Erythroblast (primary cell): ENCODE data around the gene DNAJB11.

Source experiments
- DNase-seq, 2 experiments: peaks; one replicate each; lab custom pipeline; 2025; lab: John Stamatoyannopoulos, UW
- GATA1 ChIP-seq: IDR thresholded peaks from 2 replicates; pipeline ENCODE4 v1.6.1; 2011; ENCODE audit warnings: low read depth, mild to moderate bottlenecking, control low read depth, low read length, moderate library complexity
- POLR2A ChIP-seq: IDR thresholded peaks from 2 replicates; pipeline ENCODE4 v1.6.1; 2011; ENCODE audit warnings: mild to moderate bottlenecking, low read length

DNAJB11 gene

GRCh38 chr3:186612721-186613636 lies 42.5 kb downstream of the DNAJB11 start, which contains the start of gene AHSG:
TSS of gene AHSG (plus strand) at chr3:186613060. CDS start at chr3:186613142, 82 bp downstream.
- no peak for TF ChIP-seq POLR2A
- no peak for TF ChIP-seq GATA1
- no peak for DNase-seq

DNA sequence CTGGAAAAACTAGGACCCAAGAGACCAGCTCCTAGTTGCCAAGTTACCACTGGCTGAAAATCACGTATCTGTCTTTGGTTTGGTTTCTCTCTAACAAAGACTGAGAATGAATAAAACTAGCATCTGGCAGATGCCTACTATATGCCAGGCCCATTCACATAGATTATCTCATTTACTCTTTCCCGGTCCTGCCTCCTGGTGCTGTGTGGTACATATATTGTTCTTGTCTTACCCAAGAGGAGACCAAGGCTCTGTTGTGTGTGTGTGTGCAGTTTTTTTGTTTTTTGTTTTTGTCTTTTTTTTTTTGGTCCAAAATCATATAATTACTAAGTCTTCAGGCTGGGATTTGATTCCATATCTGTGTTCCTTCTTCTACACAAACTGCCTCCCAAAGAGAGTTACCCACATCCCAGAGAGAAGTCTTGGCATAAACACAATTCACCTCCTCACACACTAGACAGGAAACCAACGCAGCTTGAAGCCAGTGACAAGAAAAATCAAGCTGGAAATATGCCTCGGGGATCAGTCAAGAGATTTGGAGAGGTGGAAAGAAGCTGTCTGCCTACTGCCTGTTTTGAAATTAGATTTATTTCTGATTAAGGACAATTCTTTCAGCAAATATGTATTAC lies 43.2 kb downstream of the DNAJB11 start:
- DNase-seq, result no peak
- TF ChIP-seq POLR2A (no peak), GATA1 (no peak)

- DNase-seq, result no peak
- TF ChIP-seq POLR2A (no peak), GATA1 (no peak)
Observed at GRCh38 chr3:186614266-186614596, 43.7 kb downstream of the DNAJB11 start.

DNA sequence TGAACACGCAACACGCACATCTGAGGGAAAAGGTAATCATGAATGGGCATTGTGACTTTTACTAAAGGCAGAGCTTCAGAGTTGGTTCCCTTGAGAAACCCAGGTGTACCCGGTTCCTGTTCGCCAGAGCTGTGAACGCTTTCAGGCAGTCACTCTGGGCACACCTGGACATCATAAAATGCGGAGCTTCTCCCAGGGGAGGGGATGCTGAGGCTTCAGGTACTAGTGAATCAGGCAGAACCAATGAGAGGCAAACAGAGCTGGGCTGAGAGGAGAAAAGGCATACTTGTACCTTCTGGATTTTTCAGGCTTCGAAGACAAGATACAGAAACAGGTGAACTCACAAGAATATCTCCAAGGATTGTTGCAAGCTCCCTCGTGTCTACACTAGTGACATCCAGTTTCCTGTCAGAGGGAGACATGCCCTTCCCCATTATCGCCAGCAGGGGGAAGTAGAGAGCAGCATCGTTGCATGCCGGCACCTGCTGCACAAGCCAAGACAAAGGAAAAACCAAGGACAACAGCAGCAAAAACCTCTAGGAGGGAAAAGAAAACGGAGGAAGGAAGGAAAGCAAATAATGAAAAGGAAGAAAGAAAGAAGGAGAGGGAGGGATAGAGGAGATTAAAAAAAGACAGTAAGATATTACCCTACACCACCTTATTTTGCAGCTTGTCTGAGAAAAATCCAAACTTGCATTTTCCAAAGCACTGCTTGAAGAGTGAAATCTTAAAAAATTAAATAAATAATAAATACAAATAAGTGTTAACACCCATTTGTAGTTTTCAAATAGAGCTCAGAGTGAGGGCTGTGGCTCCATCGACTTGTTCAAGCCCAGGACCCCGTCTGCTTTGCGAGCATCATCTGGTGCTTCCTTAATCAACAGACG lies 44.3 kb downstream of the DNAJB11 start:
- TF ChIP-seq GATA1 (no peak), POLR2A (no peak)
- peak; percentile 64 to 82 for DNase-seq

DNA sequence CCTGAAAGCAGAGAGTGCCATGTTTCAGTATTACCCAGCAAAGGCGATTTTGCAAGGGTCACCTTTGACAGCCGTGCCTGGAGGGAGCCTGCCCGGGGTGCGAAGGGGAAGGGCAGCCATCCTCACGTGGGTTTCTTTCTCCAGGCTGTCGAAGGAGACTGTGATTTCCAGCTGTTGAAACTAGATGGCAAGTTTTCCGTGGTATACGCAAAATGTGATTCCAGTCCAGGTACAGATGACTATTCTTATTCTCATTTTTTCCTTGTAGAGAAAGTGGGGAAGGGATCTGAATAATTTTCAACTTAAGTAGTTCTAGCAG lies 45.7 kb downstream of the DNAJB11 start:
- DNase-seq, result no peak
- TF ChIP-seq POLR2A (no peak), GATA1 (no peak)

DNA sequence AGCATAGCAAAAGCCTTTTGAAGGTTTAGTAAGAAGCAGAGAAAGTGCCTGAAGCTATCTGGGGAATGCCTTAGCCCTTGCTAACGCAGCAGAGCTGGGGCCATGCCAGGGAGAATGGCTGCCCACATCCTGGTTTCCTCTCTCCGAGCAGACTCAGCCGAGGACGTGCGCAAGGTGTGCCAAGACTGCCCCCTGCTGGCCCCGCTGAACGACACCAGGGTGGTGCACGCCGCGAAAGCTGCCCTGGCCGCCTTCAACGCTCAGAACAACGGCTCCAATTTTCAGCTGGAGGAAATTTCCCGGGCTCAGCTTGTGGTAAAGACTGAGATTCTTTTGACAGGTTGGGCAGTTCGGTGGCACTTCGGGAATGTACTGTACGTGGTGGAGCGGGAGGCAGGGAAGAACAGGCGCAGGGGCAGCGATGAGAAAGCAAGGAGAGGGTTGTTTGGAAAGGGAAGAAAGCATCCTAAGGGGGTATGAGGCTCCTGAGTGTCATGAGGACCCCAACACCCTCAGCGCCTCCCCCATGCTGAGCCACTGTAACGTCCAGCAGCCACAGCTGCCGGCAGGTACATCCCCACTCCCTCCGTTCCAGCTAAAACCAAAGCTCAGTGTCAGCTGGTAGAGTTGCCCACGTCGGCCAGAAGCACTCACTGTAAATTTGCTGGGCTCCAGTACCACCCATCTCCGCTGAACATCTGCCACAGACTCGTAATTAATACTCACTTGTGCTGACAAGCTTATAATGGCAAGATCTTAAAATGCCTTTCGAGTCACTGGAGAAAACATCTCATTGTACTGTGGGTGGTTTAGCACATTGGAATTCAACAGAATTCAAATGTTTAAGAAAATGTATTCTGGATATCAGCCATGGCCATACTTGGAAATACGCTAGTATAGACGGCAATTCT lies 46.8 kb downstream of the DNAJB11 start:
- TF ChIP-seq POLR2A (no peak), GATA1 (no peak)
- DNase-seq, result peak; percentile 86 to 90

DNA sequence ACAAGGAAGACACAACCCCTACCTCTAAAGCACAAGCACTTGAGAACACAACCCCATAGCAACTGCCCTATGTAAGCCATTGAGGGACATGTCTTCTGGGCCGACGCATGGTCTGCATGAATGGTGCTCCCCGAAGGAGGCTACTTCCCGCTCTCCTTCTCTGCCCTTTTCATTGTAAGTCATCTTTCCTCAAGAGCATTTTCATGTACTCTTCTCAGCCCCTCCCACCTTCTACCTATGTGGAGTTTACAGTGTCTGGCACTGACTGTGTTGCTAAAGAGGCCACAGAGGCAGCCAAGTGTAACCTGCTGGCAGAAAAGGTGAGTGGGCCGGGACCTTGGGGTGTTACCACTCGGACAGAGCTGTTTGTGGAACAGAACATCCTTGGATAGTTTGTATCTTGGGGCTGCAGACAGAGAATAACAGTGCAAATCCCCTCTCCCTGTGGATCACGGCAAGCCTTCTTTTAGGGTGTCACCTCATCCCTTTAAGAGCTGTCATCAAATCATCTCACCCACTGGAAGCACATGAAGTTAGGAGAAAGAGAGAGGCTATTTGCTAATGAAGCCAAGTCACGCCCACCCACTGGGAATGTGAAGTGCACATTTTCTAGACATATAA lies 47.9 kb downstream of the DNAJB11 start:
- TF ChIP-seq GATA1 (no peak), POLR2A (no peak)
- DNase-seq, result no peak

DNA sequence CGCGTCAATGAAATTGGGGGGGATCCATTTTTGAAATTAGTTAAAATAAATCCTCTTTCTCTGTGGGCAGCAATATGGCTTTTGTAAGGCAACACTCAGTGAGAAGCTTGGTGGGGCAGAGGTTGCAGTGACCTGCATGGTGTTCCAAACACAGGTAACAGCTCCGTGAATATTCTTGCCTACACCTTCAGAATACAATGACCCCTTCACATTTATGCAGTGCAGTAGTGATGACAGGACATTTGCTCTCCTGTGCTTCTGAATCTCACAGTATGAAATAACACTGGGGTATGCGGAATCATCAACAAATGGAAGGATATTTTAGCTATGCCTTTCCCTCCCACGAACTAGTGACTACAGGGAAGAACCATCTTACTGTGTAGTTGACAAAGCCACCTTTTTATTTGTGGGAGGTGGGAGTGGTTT lies 49.3 kb downstream of the DNAJB11 start:
- DNase-seq, result no peak
- TF ChIP-seq POLR2A, result no peak
- no peak for TF ChIP-seq GATA1

DNA sequence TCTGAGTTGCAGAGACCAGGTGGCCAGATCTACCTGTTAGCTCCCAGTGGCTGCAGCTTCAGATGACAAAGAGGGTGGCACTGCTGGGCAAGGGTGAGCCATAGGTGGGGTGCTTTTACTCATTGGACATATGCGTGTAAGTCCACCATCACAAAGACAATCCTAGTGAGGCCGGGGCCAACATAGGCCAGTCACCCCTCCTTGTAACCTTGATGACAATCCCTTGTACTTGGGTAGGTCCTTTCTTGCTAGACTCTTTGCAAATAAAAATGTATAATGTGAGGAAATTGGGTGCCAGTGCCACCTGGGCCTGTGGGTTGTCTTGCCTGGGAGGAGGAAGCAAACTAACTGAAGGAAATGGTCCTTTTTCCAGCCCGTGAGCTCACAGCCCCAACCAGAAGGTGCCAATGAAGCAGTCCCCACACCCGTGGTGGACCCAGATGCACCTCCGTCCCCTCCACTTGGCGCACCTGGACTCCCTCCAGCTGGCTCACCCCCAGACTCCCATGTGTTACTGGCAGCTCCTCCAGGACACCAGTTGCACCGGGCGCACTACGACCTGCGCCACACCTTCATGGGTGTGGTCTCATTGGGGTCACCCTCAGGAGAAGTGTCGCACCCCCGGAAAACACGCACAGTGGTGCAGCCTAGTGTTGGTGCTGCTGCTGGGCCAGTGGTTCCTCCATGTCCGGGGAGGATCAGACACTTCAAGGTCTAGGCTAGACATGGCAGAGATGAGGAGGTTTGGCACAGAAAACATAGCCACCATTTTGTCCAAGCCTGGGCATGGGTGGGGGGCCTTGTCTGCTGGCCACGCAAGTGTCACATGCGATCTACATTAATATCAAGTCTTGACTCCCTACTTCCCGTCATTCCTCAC lies 49.9 kb downstream of the DNAJB11 start:
- TF ChIP-seq GATA1 (no peak), POLR2A (no peak)
- DNase-seq, result no peak

DNA sequence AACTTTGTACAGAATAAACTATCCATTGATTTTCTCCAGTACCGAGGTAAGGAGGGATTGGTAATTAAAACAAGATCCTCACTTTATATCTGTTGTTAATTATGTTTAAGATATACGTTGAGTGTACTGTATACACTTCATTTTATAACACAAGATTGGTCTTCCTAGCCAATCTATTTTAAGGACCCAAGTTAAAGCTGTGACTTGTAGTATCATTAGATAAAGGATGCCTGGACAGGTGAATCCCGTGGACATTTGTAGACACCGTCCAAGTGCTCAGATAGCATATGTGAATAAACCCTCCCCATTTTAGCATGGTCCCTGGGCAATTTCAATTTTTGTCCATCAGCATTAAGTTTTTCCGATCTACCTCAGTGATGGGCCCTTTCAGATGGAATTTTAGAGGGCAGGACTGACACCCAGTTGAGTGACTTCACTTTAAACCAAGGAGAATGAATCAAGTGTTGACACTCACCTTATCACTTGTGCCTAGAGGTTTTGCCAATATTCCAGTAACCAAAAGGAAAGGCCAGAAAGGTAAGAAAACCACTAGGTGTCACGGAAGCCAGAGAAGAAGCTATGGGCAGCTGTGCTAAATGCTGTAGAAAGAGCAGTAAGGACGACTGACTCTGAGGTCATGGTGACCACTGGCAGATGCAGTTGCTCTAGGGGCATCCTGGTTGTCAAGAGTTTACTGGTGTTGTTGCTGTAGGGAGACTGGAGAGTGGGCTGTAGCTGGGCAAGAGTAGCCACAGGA lies 51.6 kb downstream of the DNAJB11 start:
- TF ChIP-seq POLR2A (no peak), GATA1 (no peak)
- DNase-seq, result no peak

GRCh38 chr3:186622651-186623310 lies 52.3 kb downstream of the DNAJB11 start:
- TF ChIP-seq GATA1 (no peak), POLR2A (no peak)

More at GRCh38 chr3:186622651-186623310, 52.3 kb downstream of the DNAJB11 start:
- DNase-seq, result no peak
